Urothelium cell line (cell line): ENCODE results near the gene CYBC1.

Experiments
- DNase-seq: peaks from one replicate; pipeline ENCODE4 v3.0.0; 2011; ENCODE audit warnings: low spot score, mixed read lengths
- FAIRE-seq: peaks from 2 replicates; lab custom pipeline; 2011; peaks lifted over from hg19 to GRCh38; lab: Jason Lieb, UNC

CYBC1 gene

DNA sequence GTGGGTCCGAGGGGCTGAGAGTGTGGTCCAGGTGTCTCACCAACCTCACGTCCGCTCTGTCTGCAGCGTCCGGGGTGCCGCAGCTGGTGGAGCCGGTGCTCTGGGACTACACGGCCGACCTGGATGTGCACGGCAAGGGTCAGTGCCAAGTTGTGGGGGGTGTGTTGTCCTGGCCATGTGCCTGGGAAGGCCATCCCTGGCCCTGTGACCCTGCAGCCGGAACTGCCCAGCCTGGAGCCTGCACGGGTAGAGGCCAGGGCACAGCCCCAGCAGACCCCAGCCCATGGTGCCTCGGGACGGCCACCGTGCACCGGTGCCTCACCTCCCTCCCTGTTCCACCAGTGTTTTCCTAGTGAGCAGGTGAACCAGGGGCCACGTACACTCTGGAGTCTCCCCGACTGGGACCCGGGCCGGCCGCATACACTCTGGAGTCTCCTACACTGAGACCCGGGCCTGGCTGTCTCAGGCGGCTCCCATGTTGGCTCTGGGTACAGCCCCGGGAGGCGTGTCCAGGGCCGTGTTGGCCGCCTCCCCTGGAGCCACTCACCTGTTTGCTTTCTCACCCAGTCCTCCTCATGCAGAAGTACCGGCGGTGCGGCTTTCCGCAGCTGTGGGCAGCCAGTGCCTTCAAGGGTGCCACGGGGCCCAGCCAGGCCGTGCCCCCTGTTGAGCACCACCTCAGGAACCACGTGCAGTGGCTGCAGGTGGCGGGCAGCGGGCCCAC lies 13.8 kb downstream of the CYBC1 start:
- peak; percentile 56 for FAIRE-seq
- DNase-seq, result no peak

DNA sequence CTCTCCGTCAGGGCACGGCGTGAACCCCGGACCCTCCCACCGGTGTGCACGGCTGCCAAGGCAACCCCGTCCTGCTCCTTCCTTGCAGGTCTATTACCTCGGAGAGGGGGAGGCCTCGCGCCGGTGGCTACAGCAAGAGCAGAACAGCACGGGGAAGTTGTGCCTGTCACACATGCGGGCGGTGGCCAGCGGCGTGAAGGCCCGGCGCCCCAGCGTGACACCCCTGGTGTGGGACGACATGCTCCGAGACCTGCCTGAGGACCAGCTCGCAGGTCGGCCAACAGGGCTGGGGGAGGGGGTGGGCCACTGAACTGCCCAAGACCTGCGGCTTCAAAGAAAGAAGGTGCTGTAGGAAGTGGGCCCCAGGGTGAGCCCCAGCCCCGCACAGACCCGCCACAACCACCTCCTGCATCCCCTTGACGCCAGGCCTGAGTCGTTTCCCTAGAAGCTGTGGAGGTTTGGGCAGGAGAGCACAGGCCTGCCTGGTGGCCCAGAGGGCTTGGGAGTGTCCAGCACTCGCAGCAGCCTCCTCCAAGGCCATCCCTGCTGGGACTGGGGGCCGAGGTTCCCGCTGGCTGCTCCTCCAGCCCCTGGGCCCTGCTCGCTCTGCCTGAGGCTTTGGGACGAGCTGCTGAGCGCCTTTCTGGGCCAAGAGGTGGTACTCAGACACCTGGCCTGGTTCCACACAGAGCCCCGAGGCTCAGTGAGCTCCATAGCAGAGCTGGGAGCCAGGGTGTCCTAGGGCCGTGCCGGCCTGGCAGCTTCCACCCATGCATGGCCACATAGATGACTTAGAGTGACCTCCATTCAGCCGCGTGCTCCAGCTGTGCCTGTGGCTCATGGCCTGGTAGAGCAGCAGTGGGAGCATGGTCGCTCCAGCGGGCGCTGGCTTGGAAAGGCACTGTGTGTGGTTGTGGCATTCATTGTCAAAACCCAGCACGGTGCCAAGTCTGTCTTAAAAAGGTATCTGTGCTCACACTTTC lies 14.7 kb downstream of the CYBC1 start:
- DNase-seq (no peak), FAIRE-seq (peak; percentile 66)

DNA sequence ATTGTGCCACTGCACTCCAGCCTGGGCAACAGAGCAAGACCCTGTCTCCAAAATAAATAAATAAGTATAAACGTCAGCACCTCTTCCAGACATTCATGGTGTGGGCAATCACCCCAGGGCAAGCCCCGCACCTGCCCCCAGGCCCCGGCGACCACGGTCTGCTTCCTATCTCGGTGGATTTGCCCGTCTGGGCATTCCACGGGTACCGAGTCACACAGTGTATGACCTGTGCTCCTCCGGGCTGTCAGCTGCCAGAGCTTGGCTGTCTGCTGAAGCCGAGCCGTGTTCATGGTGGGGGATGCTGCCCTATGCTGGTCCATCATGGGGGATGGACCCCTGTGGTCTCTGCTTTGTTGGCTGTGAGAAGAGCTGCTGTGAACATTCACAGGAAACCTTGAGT lies 15.4 kb downstream of the CYBC1 start:
- FAIRE-seq, result no peak

DNA sequence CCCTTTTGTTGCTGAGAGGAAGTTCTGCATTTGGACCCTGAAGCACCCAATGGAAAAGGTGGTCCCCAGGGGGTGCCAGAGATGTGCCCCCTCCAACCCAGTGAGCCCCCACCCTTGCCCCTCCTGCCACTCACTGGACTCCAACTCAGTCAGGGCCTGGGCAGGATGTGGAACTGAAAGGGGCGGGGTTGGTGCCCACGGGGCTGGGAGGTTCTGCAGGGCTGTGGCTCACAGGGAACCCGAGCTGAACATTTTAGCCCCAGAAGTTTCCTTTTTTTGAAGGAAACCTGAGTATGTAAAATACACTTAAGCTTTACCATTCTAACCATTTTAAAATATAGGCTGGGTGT lies 16.4 kb downstream of the CYBC1 start:
- DNase-seq (no peak), FAIRE-seq (no peak)

More for the DNA sequence above, 15.4 kb downstream of the CYBC1 start:
- no peak for DNase-seq

DNA sequence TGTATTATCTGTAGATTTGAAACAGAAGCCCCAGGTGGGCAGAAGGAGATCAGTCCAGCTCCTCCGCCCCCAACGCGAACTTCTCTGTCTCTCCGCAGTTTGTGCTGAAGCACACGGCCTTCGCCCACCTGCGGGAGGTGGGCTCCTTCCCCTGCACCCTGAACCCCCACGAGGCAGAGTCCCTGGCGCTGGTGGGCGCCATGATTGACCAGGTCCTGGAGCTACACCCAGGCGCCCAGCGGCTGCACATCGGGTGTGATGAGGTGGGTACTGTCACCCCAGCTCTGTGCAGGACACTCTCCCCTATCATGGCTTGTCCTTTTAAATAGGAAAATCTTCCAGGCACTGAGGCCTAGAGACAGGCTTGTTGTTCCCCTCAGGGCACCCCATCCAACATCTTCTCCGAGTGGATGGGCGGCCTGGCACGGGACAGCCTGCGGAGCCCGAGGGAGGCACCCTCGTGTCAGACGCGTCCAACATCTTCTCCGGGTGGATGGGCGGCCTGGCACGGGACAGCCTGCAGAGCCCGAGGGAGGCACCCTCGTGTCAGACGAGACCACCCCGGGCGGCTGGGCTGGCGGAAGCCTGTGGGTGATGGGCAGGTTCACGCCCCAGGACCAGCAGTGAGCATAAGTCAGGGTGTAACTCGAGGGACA lies 16.9 kb downstream of the CYBC1 start:
- DNase-seq (no peak), FAIRE-seq (no peak)

DNA sequence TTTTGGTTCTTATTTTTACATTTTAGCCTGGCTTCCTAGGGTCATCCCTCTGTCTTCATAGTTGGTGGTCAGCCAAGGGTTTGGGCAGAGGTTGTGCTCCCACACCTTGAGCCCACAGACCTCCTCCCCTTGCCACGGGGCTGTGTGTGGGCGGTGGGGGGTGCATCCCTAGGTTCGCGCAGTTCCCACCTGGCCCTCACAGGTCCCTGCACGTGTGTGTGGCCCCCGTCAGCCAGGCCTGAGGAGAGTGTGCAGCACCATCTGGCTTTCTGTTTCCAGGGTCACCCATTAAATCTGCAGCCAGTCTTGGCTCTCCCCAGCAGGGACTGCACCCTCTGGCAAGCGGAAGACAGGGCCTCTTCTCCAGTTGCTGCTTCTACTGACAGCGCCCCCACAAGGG lies 18.5 kb downstream of the CYBC1 start:
- FAIRE-seq (peak; percentile 62), DNase-seq (no peak)

DNA sequence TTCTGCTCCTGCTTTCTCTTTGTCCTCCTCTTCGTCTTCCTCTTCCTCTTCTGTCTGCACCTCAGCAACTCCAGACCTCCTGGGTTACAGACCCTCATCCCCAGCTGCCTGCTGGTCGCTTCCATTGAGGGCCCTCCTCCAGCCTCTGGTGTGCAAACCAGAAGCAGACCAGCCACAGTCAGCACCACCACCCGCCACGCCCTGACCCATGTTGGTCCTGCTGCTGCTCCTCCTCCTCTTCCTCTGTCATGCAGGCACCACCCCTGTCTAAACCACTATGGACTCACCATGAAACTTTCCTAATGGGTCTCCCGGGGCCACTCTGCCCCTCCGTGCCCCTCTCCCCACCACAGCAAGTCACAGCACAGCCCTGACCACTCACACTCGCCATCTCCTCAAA lies 20.7 kb downstream of the CYBC1 start:
- DNase-seq (no peak), FAIRE-seq (peak; percentile 46)

DNA sequence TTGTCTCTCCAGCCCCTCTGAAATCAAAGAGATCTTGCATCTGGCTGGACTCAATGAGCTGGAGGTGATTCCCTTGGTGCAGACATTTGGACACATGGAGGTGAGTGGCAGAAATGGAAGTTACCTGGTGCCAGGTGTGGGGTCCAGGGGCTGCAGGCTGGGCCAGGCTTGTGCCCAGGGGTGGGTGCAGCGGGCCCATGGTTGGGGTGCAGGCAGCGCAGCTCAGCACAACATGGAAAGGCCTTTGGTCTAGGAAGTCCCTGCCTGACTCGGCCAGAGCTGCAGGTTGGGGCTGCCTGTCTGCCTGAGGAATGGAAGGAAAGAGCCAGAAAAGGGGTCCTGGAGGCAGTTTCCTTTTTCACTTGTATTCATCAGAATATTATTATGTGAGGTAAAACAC lies 22.0 kb downstream of the CYBC1 start:
- DNase-seq (no peak), FAIRE-seq (no peak)

DNA sequence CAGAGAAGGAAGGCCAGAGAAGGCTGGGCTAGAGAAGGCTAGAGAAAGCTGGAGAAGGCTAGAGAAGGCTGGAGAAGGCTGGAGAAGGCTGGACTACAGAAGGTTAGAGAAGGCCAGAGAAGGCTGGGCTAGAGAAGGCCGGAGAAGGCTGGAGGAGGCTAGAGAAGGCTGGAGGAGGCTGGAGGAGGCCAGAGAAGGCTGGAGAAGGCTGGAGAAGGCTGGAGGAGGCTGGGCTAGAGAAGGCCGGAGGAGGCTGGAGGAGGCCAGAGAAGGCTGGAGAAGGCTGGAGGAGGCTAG lies 25.7 kb downstream of the CYBC1 start:
- no peak for DNase-seq
- no peak for FAIRE-seq

DNA sequence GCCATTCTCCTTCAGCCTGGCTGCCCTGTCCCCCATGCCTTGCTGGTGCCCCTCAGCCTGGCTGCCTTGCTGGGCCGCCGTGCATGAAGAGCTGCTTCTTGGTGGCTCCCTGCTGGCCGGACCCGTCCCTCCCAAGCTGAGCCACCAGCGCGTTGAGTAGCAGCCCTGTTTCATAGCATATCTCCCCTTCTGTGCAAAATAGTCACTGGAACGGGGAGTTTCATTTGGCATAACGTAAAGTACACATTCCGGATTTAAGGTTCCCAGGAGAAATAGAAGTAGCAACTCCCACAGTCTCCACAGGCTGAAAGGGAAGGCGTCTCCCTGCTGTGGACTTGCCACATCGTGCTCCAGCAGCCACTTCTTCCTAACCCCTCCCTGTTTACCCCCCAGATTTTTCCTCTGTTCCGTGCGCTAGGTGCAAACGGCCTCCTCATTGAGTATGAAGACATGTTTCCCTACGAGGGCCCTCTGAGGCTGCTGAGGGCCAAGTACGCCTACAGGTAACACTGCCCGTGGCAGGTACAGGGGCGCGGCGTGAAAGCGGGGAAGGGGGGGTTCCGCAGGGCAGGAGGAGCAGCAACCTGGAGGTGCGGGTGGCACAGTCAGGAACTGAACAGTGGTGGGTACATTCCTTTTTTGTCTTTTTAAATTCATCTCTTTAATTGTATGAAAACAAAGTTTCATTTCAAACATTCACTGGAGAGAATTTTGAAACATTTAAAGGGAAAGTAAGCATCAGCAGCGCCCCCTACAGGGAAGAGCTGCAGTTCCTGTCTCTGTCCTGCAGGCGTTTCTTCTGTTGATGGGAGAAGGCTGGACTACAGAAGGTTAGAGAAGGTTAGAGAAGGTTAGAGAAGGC lies 26.3 kb downstream of the CYBC1 start:
- FAIRE-seq (no peak), DNase-seq (peak; percentile 40)

DNA sequence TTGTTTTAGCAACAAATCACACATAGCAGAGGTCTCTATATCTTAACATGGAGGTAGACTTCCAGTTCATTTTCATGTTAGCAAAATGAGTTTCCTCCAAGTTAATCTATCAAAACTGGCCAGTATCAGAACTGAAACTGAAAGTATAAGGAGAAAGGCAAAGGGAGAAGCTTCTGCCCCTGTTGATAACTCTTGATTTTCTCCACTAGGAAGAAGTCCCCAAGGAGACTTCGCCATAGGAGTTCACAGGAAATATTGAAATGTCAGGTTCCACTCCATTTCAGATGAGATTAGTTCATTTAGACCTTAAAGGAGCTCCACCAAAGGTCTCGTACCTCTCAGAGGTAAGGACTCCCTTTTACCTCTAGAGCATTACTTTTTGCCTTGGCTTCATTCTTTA lies 31.0 kb downstream of the CYBC1 start:
- FAIRE-seq (no peak), DNase-seq (no peak)

DNA sequence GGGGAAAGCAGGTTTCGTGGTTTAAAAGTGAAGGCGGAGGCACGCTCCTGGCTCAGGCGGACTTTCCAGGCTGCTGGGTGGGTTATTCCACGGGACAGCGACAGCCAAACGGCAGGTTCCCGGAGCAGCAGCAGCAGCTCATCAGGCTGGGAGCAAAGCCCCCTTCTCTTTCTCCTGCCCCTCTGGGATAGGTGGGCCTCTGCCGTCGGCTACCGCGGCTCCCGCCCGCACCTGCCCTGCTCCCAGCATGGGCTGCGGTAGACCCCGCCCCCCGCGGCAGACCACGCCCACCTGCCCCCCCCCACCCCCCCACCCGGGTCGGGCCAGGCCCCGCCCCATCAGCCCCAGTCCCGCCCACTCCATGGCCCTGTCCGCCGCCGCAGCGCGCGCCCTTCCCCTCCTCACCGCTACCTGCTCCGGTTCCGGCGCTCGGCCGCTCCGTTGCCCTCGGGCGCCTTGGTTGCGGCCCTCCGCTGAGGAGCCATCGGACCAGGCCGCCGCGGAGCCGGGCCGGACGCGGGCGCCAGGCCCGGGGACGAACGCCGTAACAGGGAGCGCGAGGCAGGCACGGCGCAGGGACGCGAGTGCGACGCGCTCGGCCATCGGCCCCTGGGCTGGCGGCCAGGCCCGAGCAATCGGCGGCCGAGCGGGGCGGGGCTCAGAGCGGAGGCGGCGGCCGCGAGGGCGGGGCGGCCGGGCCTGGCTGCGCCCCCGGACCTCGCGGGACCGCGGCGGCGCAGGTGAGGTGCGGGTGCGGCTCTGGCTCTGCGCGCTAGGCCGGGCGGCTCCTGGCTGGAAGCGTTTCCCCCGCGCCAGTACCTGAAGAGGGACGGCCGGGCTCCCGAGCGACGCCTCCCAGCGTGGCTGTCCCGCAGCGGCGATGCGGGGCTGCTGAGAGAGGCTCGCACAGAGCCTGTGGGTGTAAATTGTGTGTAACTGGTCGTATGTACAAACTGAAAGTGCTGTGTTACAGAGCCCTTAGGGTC lies 32.3 kb downstream of the CYBC1 start, which contains the start of the genes HEXD and OGFOD3:
Gene HEXD, plus strand, starts transcription at position 347 of the 986 bp plus-strand sequence. CDS start 1,453 bp downstream, outside the sequence.
Gene OGFOD3, minus strand, starts transcription at position 586 of the 986 bp plus-strand sequence. Its CDS starts 101 bp downstream, at position 485.
- FAIRE-seq (peak; percentile 70), DNase-seq (peak; percentile 99)

DNA sequence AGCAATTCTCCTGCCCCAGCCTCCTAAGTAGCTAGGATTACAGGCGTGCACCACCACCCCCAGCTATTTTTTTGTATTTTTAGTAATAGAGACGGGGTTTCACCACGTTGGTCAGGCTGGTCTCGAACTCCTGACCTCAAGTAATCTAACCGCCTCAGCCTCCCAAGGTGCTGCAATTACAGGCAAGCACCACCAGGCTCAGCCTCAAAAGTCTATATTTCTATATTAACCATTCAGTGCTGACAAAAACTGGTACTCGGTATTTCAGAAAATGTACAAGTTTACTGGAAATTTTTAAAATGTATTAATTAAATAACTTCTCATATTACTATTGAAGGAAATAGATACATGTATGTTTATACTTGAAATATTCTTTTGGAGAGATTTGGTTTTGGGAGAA lies 33.8 kb downstream of the CYBC1 start:
- no peak for FAIRE-seq

DNA sequence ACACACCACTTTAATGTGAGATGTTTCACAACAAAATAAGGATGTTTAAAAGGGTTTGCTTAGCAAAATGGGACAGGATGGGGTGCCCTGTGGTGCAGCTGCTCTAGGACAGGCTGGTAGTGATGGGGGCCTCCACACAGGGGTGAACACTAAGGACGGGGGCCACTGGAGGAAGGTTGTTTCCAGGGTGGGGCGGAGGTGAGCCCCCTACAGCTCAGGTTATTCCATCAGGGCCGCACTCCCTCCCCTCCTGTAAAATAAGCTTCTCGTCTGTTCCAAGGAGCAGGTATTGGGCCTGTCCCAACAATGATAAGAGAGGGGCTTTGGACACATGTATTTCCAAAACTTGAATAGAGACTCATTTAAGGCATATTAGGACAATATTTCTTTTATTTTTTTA lies 34.3 kb downstream of the CYBC1 start:
- FAIRE-seq (no peak), DNase-seq (no peak)

More for the DNA sequence above, 33.8 kb downstream of the CYBC1 start:
- no peak for DNase-seq

DNA sequence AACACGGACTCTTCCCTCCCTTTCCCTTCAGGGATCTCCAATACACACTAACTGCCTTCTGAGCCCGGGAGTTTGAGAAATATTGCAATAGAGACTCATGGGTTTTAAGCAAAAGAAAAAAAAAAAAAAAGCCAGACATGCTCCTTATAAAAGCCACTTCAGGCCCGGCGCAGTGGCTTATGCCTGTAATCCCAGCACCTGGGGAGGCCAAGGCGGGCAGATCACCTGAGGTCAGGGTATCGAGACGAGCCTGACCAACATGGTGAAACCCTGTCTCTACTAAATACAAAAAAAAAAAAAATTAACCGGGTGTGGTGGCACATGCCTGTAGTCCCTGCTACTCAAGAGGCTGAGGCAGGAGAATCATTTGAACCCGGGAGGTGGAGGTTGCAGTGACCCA lies 34.8 kb downstream of the CYBC1 start:
- FAIRE-seq (no peak), DNase-seq (no peak)

DNA sequence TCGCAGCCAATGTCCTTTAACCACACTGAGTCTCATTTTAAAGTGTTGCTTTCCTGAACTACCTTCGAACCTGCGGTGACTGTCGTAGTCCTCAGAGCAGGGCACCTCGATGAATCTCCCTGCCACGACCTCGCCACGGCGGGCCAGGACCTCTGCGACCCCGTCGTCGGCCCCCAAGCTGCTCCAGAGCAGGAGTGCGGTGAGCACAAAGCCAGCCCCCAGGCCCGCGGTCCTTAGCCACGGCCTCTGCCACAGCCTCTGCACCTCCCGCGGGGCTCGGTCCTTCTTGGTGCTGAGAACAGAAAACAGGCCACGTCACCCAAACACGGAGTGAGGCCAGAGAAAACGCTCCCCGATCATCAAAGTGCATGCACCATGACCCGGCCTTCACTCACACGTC lies 35.2 kb downstream of the CYBC1 start:
- no peak for DNase-seq
- no peak for FAIRE-seq

DNA sequence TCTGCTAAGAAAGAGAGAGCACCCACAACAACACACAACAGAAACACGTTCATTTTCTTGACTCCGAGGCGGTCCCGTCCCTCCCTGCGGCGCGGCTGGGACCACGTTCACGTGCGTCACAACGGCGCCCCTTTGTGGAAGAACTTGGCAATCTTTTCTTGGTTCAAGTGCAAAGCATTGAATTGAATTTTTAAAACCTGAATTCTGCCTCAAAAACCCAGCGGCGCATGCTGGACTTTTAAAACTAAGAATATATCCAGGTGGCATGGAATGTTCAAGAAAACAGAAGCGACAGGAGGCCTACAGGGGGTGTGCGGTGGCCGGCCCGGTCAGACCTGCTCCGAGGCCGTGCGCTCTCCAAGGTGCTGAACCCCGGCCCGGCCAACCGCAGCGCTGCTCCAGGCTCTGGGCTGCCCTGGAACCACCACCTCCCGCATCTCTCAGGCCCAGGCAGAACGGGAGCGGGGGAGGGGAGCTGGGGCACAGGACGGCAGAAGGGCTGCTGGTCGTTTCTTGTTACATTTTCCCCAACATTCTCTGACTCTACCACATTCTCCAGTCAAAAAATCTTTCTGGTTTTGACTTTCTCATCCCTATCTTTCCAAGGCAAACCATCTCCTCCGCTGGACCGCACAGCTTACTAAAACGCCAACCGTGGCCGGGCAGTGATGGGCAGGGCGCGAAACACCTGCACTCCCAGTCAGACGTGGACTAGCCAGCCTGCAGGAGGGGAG lies 35.8 kb downstream of the CYBC1 start:
- no peak for FAIRE-seq
- peak; percentile 84 for DNase-seq
